SK-N-MC (cell line): ENCODE measurements around the gene ZNF385B.

ENCODE experiments used
- EZH2 ChIP-seq: fragments of 200-600 bp; sonication (generic); IDR thresholded peaks from one replicate; pipeline ENCODE4 v1.6.1; 2017; ENCODE audit warnings: antibody characterized with exemption
- POLR2AphosphoS5 ChIP-seq: IDR thresholded peaks from 2 replicates; pipeline ENCODE4 v1.6.1; 2012; ENCODE audit warnings: mild to moderate bottlenecking, low read depth, low read length, borderline replicate concordance

DNA sequence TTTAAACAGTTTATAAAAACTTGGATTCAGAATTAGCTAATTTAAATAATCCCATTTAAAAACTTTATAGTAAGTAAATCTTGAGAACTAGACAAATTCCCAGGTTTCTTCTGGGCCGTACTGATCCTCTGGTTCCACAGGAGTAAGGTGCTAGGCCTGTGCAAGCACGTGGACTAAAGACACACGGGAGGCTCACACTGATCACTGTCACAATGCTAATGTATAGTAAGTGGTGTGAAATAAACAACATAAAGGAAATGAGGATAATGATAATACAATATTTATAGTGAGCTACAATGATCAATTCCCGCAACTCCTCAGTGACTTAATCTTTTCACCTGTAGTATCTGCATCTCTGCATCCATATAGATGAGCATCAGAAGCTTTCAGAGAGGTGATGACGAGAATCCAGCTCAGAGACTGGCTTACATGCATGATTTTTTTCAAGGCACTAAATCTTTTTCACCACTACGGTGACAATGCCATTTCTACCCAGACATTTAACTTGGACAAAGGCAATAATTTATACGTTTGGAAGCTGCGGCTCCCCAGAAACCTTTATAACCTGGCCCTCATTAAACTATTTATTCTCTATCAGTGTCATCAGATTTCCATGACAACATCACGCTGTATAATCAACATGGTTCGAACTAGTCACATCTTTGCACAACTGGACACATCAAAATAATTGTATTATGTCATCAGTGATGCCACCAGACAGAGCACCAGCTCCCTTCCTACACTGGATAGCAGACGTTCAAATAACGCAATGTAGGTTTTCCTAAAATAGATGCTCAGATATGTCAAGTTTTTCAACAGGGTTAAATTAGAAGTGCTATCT lies 196.2 kb downstream of the ZNF385B start:
- TF ChIP-seq POLR2AphosphoS5 (no peak), EZH2 (no peak)
